ENCODE data around the gene KCNQ1.

DNA sequence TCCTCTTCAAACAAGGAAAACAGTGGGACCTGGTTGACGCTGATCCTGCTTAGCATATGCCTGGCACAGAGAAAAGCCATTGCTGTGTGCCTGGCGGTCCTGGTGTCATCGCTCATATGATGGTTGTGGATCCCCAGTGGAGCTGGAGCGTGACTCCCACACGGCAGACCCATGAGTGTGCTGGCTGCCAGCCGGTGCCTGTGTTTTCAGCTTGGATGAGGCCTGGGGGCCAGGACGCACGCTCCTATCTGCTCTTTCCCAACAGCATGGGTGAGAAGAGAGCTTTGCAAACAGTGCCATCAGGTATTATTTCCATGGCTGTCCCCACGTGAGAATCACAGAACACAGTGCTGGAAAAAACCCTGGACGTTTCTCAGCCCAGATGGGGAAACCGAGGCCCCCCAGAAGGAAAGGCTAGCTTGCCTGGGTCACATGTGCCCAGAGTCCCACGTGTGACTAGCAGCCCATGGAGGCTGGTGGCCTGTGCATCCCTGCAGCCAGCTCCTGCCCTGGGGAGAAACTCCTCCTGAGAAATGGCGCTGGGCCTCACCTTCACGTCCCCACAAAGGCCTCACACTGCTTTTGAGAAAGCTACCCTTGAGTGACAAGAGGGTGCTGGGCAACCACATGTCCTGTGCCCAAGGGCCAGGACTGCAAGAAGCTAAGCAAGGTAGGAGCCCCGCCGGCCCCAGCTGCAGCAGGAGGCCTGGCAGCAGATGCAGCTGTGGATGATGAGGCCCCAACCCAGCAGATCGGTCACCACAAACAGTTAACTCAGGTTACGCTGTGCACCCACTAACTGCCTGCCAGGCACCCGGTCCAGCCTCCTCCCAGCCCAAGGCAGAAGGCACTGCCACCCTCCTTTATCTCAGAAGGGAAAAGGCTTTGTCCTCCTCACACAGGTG lies 436.5 kb downstream of the KCNQ1 start:
- TF ChIP-seq CTCF (IDR thresholded peaks at IDR 0.05) (no peak), POLR2A (IDR thresholded peaks at IDR 0.05) (no peak), POLR2AphosphoS5 (IDR thresholded peaks at IDR 0.05) (no peak), EP300 (IDR thresholded peaks at IDR 0.05) (no peak)

Measured in gastroesophageal sphincter (tissue), 3 donors.